Mammary epithelial cell (primary cell): ENCODE results near the gene KLRC1.
"Not testable (repeated sequence)": the region's sequence is repeated elsewhere in the genome, so short reads cannot be mapped to it uniquely, and the experiment has no call there.

Experiments used
- CTCF ChIP-seq, 2 donors: IDR thresholded peaks in 1 of 2; conservative IDR thresholded peaks in 1 of 2; 2 replicates each; pipeline ENCODE4 v1.5.1; 2011 to 2012; ENCODE audit warnings: inconsistent platforms in 2 of 2, low read length in 2 of 2, mild to moderate bottlenecking in 2 of 2, control low read depth in 1 of 2, low read depth in 1 of 2; ENCODE audit not compliant: insufficient read depth in 1 of 2; ENCODE audit errors: extremely low read depth in 1 of 2
- EZH2 ChIP-seq: IDR thresholded peaks from 2 replicates; pipeline ENCODE4 v1.6.1; 2012; ENCODE audit warnings: low read length, inconsistent platforms, borderline replicate concordance

- TF ChIP-seq CTCF (conservative IDR thresholded peaks at IDR 0.05 in 1 of 2, IDR thresholded peaks at IDR 0.05 in 1 of 2; ENCODE audit: extremely low read depth in 1 of 2, insufficient read depth in 1 of 2, low read depth in 1 of 2, low read length in 2 of 2); EZH2: not testable (repeated sequence)
These were observed 17.4 kb downstream of the KLRC1 start, which contains the start of gene KLRC2 for GRCh38 chr12:10435816-10436215.
